Bronchial epithelial cell (primary cell): ENCODE measurements around the gene TACR1. TPM values are rescaled to one million over a fixed set of nuclear protein-coding genes. Genes with fewer than 3 reads are reported as not detected.

Source experiments
- DNase-seq: peaks from one replicate; pipeline ENCODE4 v3.0.0-alpha.2; 2010; ENCODE audit warnings: low read depth
- FAIRE-seq: peaks from 2 replicates; lab custom pipeline; 2011; peaks lifted over from hg19 to GRCh38; lab: Jason Lieb, UNC
- H3K27me3 ChIP-seq: 2 replicates; pipeline ENCODE4 v1.5.1; 2011; ENCODE audit warnings: low read length; ENCODE audit not compliant: control insufficient read depth, insufficient read depth
- H3K36me3 ChIP-seq: 2 replicates; pipeline ENCODE4 v1.5.1; 2011; ENCODE audit warnings: low read length; ENCODE audit not compliant: control insufficient read depth, insufficient read depth
- H3K4me3 ChIP-seq: 2 replicates; pipeline ENCODE4 v1.5.1; 2011; ENCODE audit warnings: mild to moderate bottlenecking, low read depth, low read length, control low read depth
- total RNA-seq: library from RNA; depleted of rRNA; stranded (reverse); fragments of >200 nt; gene quantifications from 2 replicates; pipeline ENCODE4 v1.2.1, GENCODE V29; 2014
- TF ChIP-seq, protein P1 (sequence below): IDR thresholded peaks from 2 replicates; pipeline ENCODE4 v1.5.1; 2011; ENCODE audit warnings: mild to moderate bottlenecking, moderate library complexity, low read length, control low read depth, inconsistent platforms; ENCODE audit not compliant: insufficient read depth, severe bottlenecking

Gene TACR1
- total RNA-seq, 1 donor from 2014 or later, result not detected

DNA sequence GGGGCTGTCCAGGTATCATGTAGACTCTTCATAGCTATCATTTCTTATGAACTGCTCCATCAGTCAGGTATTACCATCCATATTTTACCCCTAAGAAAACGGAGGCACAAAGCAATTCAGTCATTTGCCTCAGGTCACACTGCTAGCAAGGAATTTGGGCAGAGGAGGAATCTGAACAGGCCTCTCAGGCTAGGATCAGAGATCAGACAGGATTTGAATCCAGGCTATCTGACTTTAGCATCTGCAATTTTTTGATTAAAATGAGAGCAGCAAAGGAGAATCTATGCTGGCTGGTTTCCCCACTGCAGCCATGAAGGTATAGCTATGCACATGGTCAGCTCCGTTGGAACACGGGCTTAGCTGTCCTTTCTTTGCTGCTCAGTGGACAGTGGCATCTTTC lies 60.1 kb downstream of the TACR1 start:
- Histone ChIP-seq H3K27me3 (peaks cover 2% of the 10 kb centered on the region), H3K36me3 (no peaks in the 10 kb centered on the region), H3K4me3 (no peak overlapping the region)
- TF ChIP-seq, protein P1, sequence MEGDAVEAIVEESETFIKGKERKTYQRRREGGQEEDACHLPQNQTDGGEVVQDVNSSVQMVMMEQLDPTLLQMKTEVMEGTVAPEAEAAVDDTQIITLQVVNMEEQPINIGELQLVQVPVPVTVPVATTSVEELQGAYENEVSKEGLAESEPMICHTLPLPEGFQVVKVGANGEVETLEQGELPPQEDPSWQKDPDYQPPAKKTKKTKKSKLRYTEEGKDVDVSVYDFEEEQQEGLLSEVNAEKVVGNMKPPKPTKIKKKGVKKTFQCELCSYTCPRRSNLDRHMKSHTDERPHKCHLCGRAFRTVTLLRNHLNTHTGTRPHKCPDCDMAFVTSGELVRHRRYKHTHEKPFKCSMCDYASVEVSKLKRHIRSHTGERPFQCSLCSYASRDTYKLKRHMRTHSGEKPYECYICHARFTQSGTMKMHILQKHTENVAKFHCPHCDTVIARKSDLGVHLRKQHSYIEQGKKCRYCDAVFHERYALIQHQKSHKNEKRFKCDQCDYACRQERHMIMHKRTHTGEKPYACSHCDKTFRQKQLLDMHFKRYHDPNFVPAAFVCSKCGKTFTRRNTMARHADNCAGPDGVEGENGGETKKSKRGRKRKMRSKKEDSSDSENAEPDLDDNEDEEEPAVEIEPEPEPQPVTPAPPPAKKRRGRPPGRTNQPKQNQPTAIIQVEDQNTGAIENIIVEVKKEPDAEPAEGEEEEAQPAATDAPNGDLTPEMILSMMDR, result no peak
- no peak for DNase-seq
- FAIRE-seq, result no peak

DNA sequence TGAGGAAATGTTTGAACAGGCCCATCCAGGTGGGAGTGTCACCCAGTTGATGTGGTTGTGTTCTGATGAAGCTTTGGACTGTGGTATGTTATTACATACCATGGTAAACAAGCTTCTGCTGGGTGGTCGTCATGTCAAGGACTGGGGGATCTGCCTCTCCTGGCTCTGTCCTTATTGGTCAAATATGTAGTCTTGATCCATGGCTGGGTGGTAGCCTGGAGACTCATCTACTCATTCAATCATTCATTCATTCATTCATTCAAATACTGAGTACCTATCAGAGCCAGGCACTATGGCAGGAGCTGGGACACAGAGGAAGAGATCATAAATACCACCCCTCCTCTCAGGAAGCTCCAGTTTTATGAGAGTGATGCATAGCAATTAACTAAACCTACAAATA lies 60.8 kb downstream of the TACR1 start:
- Histone ChIP-seq H3K36me3 (no peaks in the 10 kb centered on the region), H3K4me3 (no peak overlapping the region), H3K27me3 (peaks cover 2% of the 10 kb centered on the region)
- no peak for FAIRE-seq
- DNase-seq, result no peak
- TF ChIP-seq, protein P1, result no peak

DNA sequence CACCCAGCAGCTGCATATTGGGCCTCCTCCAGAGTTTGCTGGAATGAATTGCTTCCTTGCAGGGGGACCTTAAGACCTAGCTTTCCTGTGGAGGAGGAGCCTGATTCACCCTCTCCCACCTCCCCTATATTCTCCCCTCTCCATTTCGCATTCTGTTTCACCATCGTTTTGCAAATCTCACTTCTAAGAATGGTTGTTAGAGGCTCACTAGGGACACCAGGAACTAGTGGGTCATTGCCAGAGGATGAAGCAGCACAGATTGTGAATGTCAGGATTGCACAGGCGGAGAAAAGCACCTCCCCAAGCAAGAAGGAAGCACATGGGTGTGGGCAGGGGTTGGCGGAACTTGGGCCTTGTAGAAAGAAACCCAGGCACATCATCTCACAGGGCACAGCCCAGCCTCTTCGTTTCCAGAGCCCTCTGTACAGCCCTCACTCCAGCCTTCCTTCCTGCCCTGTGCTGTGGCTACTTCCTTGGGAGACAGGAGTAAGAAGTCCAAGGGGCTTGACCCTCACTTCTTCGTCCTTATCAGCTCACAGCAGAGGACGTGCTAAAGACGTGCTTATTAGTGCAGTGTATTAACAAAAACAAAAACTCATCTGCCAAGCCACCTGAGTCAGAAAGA lies 63.4 kb downstream of the TACR1 start:
- Histone ChIP-seq H3K36me3 (no peaks in the 10 kb centered on the region), H3K27me3 (peaks cover 2% of the 10 kb centered on the region), H3K4me3 (no peak overlapping the region)
- TF ChIP-seq, protein P1, result no peak
- FAIRE-seq (no peak), DNase-seq (no peak)

DNA sequence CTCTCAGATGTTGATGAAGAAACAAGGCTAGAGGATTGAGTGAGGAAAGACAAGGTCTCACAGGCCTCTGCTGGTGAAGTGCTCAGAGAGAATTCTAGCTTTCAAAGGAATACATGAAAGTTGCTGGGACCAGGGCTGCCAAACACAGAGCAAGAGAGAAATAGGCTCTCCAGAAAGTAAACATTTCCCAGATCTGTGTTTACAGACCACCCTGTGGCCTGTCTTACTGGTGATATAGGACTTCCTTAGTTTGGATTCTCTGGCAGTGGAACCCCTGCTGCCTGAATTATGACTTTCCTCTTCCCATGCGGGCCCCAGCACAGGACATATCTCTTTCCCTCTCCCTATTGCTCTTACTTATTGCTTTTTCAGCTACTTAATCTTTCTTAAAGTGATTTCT lies 64.5 kb downstream of the TACR1 start:
- peaks cover 2% of the 10 kb centered on the region for H3K27me3 ChIP-seq
- DNase-seq (no peak), FAIRE-seq (no peak)
- TF ChIP-seq, protein P1, result no peak
- H3K4me3 ChIP-seq, result no peak overlapping the region
- H3K36me3 ChIP-seq, result no peaks in the 10 kb centered on the region

DNA sequence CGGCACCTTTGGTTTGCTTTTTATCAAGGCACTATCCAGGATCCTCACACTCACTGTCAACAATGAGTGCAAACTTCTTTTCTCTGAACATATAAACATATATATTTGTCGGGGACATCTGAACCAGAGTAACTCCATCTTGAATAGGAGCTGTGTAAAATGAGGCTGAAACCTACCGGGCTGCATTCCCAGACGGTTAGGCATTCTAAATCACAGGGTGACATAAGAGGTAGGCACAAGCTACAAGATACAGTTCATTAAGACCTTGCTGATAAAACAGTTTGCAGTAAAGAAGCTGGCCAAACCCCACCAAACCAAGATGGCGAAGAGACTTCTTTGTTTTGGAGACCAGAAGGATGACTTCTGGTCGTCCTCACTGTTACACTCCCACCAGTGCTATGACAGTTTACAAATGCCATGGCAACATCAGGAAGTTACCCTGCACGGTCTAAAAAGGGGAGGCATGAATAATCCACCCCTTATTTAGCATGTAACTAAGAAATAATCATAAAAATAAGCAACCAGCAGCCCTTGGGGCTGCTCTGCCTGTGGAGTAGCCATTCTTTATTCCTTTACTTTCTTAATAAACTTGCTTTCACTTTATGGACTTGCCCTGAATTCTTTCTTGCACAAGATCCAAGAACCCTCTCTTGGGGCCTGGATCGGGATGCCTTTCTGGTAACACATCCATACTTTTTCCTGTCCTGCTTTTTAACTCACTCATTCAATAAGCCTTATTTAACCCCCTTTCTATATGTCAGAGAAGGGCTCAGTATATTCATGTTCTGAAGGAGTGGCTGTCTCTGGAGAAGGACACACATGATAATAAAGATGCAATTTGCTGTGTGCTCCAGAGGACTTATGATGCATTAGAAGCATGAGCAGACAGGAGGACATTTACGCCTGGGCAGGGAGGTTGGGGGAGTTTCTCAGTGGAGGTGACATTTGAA lies 65.4 kb downstream of the TACR1 start:
- no peak for FAIRE-seq
- H3K27me3 ChIP-seq, result no peaks in the 10 kb centered on the region
- DNase-seq, result peak; percentile 47
- H3K36me3 ChIP-seq, result no peaks in the 10 kb centered on the region
- TF ChIP-seq, protein P1, result no peak
- H3K4me3 ChIP-seq, result no peak overlapping the region
